Endothelial cell of umbilical vein (primary cell): Measurements from ENCODE around the gene ERRFI1. TPM values are rescaled to one million over a fixed set of nuclear protein-coding genes. Genes with fewer than 3 reads are reported as not detected.

Experiments used
- BruUV-seq: library from RNA; stranded (reverse); fragments of 400-500 nt; replicated peaks from 2 replicates; lab custom pipeline; 2021; lab: Mats Ljungman, UMichigan
- CTCF ChIA-PET: fragments of 300-600, 350-600 bp; sonication (Branson Sonifier 250); formaldehyde crosslinking; loops from one replicate; lab custom pipeline; 2021; ENCODE audit warnings: antibody characterized with exemption, inconsistent platforms; lab: Charles Lee
- POLR2A ChIA-PET: fragments of 300-600, 350-600 bp; sonication (Branson Sonifier 250); formaldehyde crosslinking; loops from one replicate; lab custom pipeline; 2021; ENCODE audit warnings: antibody characterized with exemption, inconsistent platforms; lab: Charles Lee
- DNase-seq: peaks from one replicate; pipeline ENCODE4 v3.0.0-alpha.2; 2011; ENCODE audit warnings: low read depth, low spot score
- FAIRE-seq: peaks from 2 replicates; lab custom pipeline; 2011; peaks lifted over from hg19 to GRCh38; lab: Jason Lieb, UNC
- H2AFZ ChIP-seq: 2 replicates; pipeline ENCODE4 v1.6.0; 2012; ENCODE audit warnings: low read depth, low read length, control low read depth, inconsistent platforms
- H3K27ac ChIP-seq: 2 replicates; pipeline ENCODE4 v1.5.1; 2011; ENCODE audit warnings: low read depth, mild to moderate bottlenecking, control low read depth, low read length, moderate library complexity; ENCODE audit not compliant: insufficient read depth
- H3K27me3 ChIP-seq, 2 experiments: 2 replicates each; pipeline versions ENCODE4 v1.6.0 to v1.6.1; 2011; ENCODE audit warnings: low read length in 2 of 2, mixed read lengths in 1 of 2; ENCODE audit not compliant: control insufficient read depth in 2 of 2, insufficient read depth in 2 of 2
- H3K36me3 ChIP-seq, 2 experiments: 2 replicates in 1 of 2; 3 replicates in 1 of 2; pipeline ENCODE4 v1.5.1; 2011; ENCODE audit warnings: low read length in 2 of 2, mild to moderate bottlenecking in 1 of 2, moderate library complexity in 1 of 2; ENCODE audit not compliant: control insufficient read depth in 2 of 2, insufficient read depth in 2 of 2; ENCODE audit errors: extremely low read depth in 1 of 2
- H3K4me1 ChIP-seq: 3 replicates; pipeline ENCODE4 v1.5.1; 2011; ENCODE audit warnings: mild to moderate bottlenecking, low read length; ENCODE audit not compliant: control insufficient read depth, insufficient read depth; ENCODE audit errors: extremely low read depth
- H3K4me2 ChIP-seq: 2 replicates; pipeline ENCODE4 v1.6.1; 2011; ENCODE audit warnings: low read length, control low read depth, mixed read lengths; ENCODE audit not compliant: insufficient read depth
- H3K4me3 ChIP-seq, 3 experiments: fragments of 200-600 bp in 1 of 3; sonication (generic), shearing (Covaris generic) in 1 of 3; replicated peaks in 1 of 3; 2 replicates each; pipeline ENCODE4 v1.5.1; 2011 to 2016; ENCODE audit warnings: control low read depth in 3 of 3, low read length in 3 of 3, mild to moderate bottlenecking in 2 of 3, inconsistent platforms in 1 of 3, low read depth in 1 of 3, moderate library complexity in 1 of 3; ENCODE audit not compliant: insufficient read depth in 1 of 3
- H3K79me2 ChIP-seq: 2 replicates; pipeline ENCODE4 v1.6.0; 2012; ENCODE audit warnings: low read length, inconsistent platforms; ENCODE audit not compliant: control insufficient read depth, insufficient read depth
- H3K9ac ChIP-seq: replicated peaks from 2 replicates; pipeline ENCODE3; 2011; ENCODE audit warnings: low read length, control low read depth; ENCODE audit not compliant: insufficient read depth; ENCODE audit errors: extremely low read depth
- H3K9me1 ChIP-seq: replicated peaks from 3 replicates; pipeline ENCODE4 v1.6.0; 2011; ENCODE audit warnings: mild to moderate bottlenecking, low read length; ENCODE audit not compliant: control insufficient read depth, insufficient read depth; ENCODE audit errors: extremely low read depth
- H3K9me3 ChIP-seq: replicated peaks from 2 replicates; pipeline ENCODE4 v1.5.1; 2012; ENCODE audit warnings: low read length, inconsistent platforms; ENCODE audit not compliant: control insufficient read depth, insufficient read depth
- H4K20me1 ChIP-seq: replicated peaks from 2 replicates; pipeline ENCODE3; 2011; ENCODE audit warnings: mild to moderate bottlenecking, low read length; ENCODE audit not compliant: control insufficient read depth, insufficient read depth; ENCODE audit errors: extremely low read depth
- CTCF ChIP-seq, 2 donors: IDR thresholded peaks; 1 replicate in 1 of 2; 2 replicates in 1 of 2; pipeline ENCODE4 v1.5.1; 2011; ENCODE audit warnings: low read length in 2 of 2, mild to moderate bottlenecking in 2 of 2, moderate library complexity in 2 of 2, control low read depth in 1 of 2, inconsistent platforms in 1 of 2, low read depth in 1 of 2; ENCODE audit not compliant: insufficient read depth in 1 of 2; ENCODE audit errors: extremely low read depth in 1 of 2
- EZH2 ChIP-seq: IDR thresholded peaks from 2 replicates; pipeline ENCODE4 v1.6.1; 2012; ENCODE audit warnings: borderline replicate concordance, low read depth, mild to moderate bottlenecking, moderate library complexity, low read length, inconsistent platforms; ENCODE audit not compliant: severe bottlenecking
- FOS ChIP-seq: IDR thresholded peaks from 2 replicates; pipeline ENCODE4 v1.6.1; 2011; ENCODE audit warnings: mild to moderate bottlenecking, low read length, moderate library complexity, borderline replicate concordance; ENCODE audit not compliant: insufficient read depth
- GATA2 ChIP-seq: IDR thresholded peaks from 2 replicates; pipeline ENCODE4 v1.7.0; 2011; ENCODE audit warnings: low read depth, mild to moderate bottlenecking, moderate library complexity, mixed read lengths, low read length; ENCODE audit not compliant: insufficient read length, insufficient read depth
- JUN ChIP-seq: IDR thresholded peaks from 2 replicates; pipeline ENCODE4 v1.6.1; 2011; ENCODE audit warnings: borderline replicate concordance, low read depth; ENCODE audit not compliant: insufficient read length, insufficient read depth
- MYC ChIP-seq: IDR thresholded peaks from one replicate; pipeline ENCODE4 v1.6.1; 2011; ENCODE audit warnings: mild to moderate bottlenecking, low read depth, low read length
- POLR2A ChIP-seq: IDR thresholded peaks from 2 replicates; pipeline ENCODE4 v1.6.1; 2012; ENCODE audit warnings: low read depth, mild to moderate bottlenecking, control low read depth, low read length
- POLR2AphosphoS5 ChIP-seq: IDR thresholded peaks from 2 replicates; pipeline ENCODE4 v1.6.1; 2012; ENCODE audit warnings: low read depth, mild to moderate bottlenecking, control low read depth, low read length, moderate library complexity; ENCODE audit not compliant: insufficient read depth
- dilution Hi-C: fragments of 300-500 bp; cut with MboI; formaldehyde crosslinking; loops from one replicate; pipeline ENCODE4 v1.15.0; 2019; ENCODE audit warnings: low sequenced_read_pairs; ENCODE audit not compliant: extremely low pct_ligation_motif_present
- intact Hi-C: fragments of 100-400 bp; cut with micrococcal nuclease; formaldehyde crosslinking; loops from one replicate; pipeline ENCODE4 v1.10.0; 2022
- polyA plus RNA-seq, 4 experiments: library from polyadenylated mRNA; depleted of rRNA in 3 of 4; stranded (reverse) in 3 of 4; unstranded in 1 of 4; fragments of >200 nt; gene quantifications; 2 replicates each; pipeline versions ENCODE4 v1.2.1 to v1.2.3, GENCODE V29; 2011 to 2012; ENCODE audit warnings: missing spikeins in 1 of 4
- total RNA-seq: library from RNA; stranded (reverse); gene quantifications from 2 replicates; pipeline ENCODE4 v1.2.3, GENCODE V29; 2021
- TF ChIP-seq, protein P1 (sequence below): IDR thresholded peaks from 2 replicates; pipeline ENCODE4 v1.6.1; 2011; ENCODE audit not compliant: insufficient read depth, insufficient read length

The ERRFI1 gene
- total and polyA plus RNA-seq, 2 donors (not counting 3 experiments of a cell fraction or from before 2014, with no cell fraction given) = 28.1 to 32.0 TPM

- FAIRE-seq = no peak
- ChIA-PET CTCF (interaction anchor here (0.8 to 9.7 kb wide), 5 partner anchors 20 to 280 kb away, joined by 3 to 138 read pairs (median 5); no protein-coding TSS in a partner anchor), POLR2A (no interaction called here)
- no peaks in the 10 kb centered on the region for H3K36me3 ChIP-seq
- no peaks in the 10 kb centered on the region for H3K9me1 ChIP-seq
- H2AFZ ChIP-seq = no peak overlapping the region
- peaks cover 10% of the 10 kb centered on the region for H3K4me1 ChIP-seq
- H3K9me3 ChIP-seq = no peaks in the 10 kb centered on the region
- no peak overlapping the region for H3K4me3 ChIP-seq
- no peak for DNase-seq
- H3K27me3 ChIP-seq = no peaks in the 10 kb centered on the region
- intact Hi-C loops = no loop called here
- BruUV-seq = no TSS peak
- dilution Hi-C loops = no loop called here
- H3K9ac ChIP-seq = no peak overlapping the region
- H3K4me2 ChIP-seq = no peak overlapping the region
- H3K79me2 ChIP-seq = no peaks in the 10 kb centered on the region
- H3K27ac ChIP-seq = no peak overlapping the region
- TF ChIP-seq FOS (no peak), CTCF (IDR thresholded peaks at IDR 0.05; ENCODE audit: extremely low read depth in 1 of 2, insufficient read depth in 1 of 2, low read depth in 1 of 2, low read length in 2 of 2) (no peak), POLR2AphosphoS5 (no peak), JUN (no peak), POLR2A (no peak), GATA2 (no peak), MYC (no peak), EZH2 (no peak)
- TF ChIP-seq, protein P1, sequence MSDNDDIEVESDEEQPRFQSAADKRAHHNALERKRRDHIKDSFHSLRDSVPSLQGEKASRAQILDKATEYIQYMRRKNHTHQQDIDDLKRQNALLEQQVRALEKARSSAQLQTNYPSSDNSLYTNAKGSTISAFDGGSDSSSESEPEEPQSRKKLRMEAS = no peak
- H4K20me1 ChIP-seq = no peaks in the 10 kb centered on the region
These were observed 9.2 kb upstream of the ERRFI1 start for GRCh38 chr1:8035289-8035688.
